ENCODE data around the gene JMJD6.
"Not testable (repeated sequence)": the region's sequence is repeated elsewhere in the genome, so short reads cannot be mapped to it uniquely, and the experiment has no call there.

JMJD6 gene

DNA sequence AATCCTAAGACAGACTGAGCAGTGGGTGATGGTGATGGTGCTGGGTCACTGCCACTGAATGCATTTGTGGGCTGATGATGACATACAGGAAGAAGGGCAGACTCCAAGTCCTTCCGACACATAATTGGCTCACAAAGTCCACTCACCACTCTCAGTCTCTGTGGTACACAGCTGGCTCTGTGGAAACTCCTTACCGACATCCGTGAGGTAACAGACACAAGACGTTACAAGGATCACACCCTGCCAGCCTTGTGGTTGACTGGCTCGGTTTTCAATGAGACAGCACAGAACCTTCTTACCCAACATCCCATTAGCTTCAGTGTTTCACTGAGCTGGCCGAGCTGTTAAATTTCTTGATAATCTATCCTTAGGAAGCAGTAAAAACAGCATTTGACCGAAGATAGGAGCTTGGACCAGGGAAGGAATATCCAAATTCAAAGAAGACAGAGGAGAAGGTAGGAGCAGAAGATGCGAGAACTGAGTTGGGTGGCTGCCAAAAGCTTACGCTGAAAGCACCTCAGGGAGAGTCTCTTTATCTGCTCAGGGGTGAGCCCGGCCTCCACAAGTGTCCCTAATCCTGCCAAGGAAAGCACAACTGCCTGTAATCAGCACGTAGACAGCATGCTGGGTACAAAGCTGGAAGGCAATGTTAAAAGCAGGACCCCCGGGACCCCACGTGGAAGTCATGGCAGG, 10.1 kb downstream of the JMJD6 start:
- DNase-seq (ENCODE audit: low read depth) = no peak

DNA sequence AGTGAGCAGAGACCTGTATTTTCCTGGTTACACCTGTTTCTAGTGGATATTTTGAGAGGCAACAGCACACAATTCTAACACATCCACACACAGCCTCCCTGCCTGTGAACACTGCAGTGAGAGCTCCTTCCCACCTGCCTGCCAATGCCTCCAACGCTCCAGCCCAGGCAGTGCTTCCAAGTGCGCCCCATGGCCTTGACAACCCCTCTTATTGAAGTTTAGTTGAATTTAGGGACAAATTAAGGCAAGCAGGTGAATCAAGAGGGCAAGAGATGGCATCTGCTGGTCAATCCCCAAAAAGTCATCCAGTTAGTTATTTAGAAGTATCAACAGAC, 10.9 kb downstream of the JMJD6 start:
- DNase-seq (ENCODE audit: low read depth) = no peak

DNA sequence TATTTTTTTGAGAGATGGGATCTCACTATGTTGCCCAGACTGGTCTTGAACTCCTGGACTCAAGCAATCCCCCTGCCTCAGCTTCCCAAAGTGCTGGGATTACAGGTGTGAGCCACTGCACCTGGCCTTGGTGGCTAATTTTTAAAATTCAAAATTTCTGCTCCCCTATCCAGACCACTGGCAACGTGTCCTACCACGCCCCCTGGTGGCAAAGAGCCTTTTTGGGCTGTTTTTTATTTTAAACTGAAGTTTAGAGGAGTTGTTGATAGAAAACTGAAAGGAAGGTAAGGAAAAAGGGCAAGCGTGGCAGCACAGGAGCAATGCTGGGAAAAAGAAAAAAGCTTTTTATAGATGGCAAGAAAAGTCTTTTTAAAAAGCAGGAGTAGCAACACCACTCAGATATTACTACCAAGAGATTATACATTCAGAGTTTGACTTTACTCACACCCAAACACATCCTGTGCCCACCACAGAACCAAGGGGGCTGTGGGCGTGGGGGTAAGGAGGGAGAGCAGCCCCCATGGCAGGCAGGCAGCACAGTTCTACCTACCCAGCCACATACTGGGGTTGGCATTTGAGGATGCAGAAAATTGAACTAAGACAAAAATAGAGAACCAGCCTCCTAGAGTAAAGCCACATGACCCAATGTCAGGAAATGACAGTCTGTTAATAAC, 11.4 kb downstream of the JMJD6 start:
- DNase-seq (ENCODE audit: low read depth) = peak; percentile 68

DNA sequence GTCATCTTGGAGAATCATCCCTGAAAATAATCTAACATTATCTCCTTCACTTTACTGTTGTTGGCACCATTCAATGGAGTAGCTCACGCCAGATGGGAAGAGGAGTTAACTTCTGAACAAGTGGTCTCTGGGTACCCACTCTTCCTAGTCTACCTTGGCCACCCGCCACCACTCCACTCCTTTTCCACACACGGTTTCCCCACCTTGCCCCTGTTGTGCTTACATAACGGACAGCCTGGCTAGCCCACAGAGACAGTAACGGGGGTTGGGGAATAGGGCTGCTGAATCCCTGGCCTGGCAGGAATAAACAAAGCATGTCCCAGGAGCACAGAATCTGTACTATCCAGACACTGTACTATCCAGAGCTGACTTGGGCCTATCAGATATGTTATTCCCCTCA, 12.1 kb downstream of the JMJD6 start:
- no peak for DNase-seq (ENCODE audit: low read depth)

DNA sequence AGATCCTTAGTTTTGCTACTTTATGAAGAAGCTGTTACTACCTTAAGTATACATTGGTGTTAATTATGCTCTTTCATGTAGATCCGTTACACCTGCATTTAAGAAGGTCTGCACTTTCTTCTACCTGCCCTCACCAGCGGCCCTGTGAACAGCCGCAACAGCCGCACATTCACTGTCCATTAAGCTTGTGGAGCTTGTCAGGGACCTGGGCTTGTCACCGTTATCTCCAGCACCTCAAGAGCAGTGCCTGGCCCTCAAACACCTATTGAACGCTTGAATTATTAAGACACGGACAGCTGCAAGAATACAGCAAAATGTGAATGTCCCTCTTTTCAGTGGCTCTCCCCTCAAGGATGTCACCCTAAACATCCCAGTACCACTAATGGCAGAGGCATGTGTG, 12.6 kb downstream of the JMJD6 start:
- no peak for DNase-seq (ENCODE audit: low read depth)

DNA sequence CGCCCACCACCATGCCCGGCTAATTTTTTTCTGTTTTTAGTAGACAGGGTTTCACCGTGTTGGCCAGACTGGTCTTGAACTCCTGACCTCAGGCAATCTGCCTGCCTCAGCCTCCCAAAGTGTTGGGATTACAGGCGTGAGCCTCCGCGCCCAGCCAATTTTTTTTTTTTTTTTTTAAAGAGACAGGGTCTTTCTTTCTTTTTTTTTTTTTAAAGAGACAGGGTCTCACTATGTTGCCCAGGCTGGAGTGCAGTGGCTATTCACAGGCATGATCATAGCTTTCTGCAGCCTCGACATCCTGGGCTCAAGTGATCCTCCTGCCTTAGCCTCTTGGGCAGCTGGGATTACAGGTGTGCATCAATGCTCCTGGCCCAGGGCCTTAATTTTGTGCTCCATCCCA, 14.1 kb downstream of the JMJD6 start:
- not testable (repeated sequence) for DNase-seq (ENCODE audit: low read depth)

DNA sequence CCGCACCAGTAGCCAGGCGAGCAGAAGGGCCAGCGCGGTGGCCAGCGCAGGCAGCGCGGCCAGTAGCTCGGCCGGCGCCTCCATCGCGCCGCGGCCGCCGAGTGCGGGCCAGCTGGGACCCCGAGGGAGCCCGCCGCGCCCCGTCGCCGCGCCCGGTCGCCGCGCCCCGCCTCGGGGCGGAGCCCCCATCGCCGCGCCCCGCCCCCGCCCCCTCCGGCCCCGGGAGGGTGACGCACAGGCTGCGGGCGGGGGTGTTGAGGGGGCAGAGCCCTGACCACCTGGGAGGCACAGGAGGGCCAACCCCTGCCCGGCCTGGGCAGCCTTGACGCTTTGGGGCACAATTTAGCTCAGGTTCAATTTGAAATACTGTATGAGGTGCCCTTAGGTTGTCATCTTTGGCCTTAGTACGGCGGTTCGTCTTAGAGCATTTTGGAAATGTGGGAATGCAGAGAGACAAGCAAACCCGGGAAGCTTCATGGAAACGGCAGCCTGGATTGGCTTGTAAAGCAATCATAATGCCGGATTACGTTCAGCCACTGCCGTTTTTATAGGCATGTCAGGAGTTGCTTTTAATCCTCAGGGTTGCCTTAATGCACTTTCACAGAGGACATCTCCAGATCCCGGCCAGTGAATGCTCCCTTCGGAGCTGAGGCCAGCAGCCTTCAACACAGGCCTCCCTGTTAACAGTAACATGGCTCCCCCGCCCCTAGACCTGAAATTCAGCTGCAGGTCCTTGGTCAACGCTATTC, 15.4 kb downstream of the JMJD6 start, which contains the start of gene MXRA7:
MXRA7 (minus strand) TSS at position 103 of the 749 bp plus-strand sequence; CDS start at position 84, 19 bp downstream.
- peak; percentile 42 for DNase-seq (ENCODE audit: low read depth)

DNA sequence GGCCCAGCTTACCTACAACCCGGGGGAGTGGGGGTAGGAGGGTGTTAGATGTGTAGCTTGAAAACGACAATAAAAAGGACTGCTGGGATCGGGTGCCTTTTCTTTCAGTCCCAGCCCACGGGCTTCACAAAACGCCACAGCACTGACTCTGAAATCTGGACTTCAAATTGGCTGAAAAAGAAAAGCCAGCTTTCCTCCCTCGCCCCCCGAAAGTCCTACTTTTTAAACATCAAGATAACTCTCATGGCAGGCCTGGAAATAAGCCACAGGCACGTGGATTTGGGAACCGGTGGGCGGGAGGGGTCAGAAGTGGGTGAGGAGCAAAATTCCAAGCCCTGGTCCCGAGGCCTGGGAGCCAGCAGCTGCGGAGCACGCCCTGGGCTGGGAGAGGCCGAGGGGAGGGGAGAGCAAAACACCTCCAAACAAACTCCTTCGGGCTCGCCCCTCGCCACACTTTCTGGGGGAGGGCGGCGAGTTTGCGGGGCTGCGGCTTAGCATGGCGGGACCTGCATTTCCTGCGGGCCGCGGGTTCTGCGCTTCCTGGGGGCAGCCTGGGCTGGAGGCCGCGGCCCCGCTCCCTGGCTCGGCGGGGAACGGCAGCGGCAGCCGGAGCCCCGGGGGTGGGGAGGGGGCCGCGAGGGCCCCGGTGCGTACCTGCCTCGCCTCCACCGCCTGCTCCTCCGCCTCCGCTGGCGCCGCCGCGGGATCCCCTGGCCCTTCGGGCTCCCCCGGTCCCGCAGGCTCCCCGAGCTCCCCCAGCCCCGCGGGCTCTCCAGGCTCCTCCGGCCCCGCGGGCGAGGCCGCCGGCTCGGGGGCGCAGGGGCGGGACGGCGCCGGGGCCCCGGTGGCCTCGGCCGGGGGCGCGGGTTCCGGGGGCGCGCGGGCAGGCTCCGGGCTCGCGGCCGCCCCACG, 16.2 kb downstream of the JMJD6 start:
- DNase-seq (ENCODE audit: low read depth) = not testable (repeated sequence)

DNA sequence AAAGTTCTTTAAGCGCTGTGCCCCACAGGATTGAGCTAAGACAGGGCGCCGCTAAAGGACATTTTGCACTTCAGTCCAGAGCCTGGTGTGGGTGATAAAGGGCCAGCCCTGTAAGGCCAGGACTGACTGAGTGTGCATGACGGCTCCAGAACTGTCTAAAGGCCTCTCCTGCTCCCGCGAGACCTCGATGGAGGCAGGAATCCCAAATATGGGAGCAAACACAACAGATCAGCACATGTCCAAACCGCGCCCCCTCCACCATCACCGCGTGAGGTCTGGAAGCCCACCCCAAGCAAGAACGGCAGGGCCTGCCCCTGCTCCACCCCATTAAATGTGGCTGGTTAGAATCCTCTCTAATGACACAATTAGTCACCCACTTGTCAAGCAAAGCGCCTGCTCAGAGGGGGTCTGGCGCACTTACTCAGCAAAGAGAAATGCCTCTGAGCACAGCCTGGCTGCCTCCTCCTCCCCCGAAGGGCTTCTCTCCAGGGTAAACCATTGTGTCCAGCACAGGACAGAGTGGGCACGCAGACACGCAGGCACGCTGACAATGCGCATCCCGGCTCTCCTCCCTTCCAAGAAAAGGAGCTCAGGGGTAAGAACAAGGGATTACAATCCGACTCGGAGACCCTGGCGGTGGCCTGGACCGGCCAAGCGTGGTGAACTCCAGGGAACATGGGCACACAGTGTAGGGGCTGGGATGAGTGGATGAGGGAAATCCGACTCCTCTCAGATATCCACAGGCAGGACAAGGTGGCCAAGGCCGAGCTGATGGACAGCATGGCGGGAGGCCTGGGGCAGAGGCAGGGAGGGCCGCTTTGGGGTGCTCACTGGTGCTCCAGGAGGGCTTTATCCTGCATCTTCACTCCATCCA, 17.1 kb downstream of the JMJD6 start:
- DNase-seq (ENCODE audit: low read depth) = no peak

DNA sequence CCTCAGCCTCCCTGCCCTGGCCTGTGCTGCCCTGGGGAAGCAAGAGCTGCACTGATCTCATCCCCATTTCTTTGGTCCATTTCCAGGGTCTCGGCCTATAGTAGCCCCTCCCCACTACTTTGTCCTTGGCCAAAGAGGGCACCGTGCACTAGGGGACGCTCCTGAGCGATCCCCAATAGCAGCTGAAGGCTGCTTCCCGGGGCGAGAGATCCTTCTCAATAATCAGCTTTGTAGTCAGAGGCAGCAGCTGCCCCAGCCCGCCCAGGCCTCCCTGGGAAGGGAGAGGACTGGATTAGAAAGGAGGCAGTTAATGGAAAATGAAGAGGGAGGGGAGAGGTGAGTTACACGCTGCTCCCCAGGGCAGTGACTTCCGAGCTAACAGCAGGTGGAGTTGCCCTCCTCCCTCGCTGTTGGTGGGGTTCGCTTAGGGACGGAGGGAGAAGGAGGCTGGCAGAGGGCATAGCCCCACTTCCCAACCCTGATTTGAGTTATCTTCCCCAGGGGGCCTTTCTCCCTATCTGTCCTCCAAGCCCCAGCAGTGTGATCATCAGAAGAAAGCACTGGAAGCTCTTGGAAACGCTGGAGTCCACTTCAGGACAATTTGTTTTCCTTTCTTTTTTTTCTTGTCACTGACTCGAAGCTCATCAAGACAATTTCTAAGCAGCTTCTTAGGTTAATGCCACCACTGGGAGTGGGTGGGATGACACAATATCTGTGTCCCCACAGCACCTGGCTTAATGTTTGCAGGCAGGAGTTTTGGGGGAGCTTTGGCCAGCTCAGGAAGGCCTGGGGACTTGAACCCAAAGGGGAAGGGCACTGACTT, 18.2 kb downstream of the JMJD6 start:
- DNase-seq (ENCODE audit: low read depth) = no peak

DNA sequence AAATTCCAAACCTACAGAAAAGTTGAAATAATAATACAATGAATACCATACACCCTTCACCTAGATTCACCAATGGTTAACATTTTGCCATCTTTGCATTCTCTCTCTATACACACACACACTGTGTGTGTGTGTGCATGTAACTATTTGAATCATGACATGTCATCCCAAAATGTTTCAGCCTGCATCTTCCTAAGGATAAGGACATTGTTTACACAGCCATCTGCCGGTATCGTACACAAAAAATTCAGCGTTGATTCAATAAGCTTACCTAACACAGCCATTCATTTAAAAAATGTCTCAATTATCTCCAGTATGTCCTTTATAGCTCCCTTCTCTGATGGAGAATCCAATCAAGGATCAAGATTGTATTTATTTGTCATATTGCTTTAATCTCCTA, 19.6 kb downstream of the JMJD6 start:
- no peak for DNase-seq (ENCODE audit: low read depth)

DNA sequence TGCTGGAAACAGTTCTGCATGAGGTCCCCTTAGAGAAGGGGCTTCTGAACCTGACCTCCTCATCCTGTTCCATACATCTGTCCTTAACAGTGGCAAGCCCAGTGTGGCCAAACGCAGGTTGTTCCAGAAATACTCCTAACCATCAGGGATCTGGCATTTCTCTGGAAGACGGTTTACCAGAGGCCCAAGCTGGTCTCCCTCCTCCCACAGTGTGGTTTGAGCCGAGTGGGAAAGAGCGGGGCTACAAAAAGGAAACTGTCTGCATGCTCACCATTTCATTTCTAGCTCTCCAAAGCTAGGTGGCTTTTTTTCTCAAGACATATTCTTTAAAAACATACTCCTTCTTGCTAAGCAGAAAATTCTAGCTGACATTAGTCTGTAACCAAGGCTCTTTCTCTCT, 21.6 kb downstream of the JMJD6 start:
- DNase-seq (ENCODE audit: low read depth) = no peak

DNA sequence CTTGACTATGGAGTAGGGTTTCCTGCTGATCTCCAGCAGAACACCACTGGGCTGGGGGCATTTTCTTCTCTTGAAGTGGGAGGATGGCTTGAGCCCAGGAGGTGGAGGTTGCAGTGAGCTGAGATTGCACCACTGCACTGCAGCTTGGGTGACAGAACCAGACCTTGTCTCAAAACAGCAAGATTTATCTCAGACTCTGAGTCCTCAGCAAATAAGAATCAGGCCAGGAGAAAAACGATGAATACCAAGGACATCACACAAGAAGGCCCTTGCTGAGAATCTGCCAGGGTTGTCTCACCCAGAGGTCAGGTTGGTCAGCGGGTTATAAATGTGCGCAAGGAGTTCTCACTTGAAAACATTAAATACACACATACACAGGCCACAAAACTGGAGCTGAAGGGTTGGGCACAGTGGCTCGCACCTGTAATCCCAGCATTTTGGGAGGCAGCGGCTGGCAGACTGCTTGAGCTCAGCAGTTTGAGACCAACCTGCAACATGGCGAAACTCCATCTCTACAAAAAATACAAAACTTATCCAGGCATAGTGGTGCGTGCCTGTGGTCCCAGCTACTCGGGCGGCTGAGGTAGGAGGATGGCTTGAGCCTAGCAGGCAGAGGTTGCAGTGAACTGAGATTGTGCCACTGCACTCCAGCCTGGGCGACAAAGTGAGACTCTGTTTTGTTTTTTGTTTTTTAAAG, 23.3 kb downstream of the JMJD6 start:
- DNase-seq (ENCODE audit: low read depth) = no peak

DNA sequence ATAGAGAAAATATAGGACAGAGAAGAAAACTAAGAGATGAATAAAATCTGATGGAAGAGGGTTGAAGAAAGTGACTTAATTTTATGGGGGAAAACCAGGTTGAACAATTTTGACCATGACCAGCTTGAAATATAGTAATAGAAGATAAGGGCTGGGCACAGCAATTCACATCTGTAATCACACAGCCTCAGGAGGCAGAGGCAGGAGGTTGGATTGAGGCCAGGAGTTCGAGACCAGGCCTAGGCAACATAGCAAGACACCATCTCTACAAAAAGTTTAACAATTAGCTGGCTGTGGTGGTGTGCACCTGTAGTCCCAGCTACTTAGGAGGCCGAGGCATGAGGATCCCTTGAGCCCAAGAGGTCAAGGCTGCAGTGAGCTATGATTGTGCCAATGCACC, 24.3 kb downstream of the JMJD6 start:
- no peak for DNase-seq (ENCODE audit: low read depth)

DNA sequence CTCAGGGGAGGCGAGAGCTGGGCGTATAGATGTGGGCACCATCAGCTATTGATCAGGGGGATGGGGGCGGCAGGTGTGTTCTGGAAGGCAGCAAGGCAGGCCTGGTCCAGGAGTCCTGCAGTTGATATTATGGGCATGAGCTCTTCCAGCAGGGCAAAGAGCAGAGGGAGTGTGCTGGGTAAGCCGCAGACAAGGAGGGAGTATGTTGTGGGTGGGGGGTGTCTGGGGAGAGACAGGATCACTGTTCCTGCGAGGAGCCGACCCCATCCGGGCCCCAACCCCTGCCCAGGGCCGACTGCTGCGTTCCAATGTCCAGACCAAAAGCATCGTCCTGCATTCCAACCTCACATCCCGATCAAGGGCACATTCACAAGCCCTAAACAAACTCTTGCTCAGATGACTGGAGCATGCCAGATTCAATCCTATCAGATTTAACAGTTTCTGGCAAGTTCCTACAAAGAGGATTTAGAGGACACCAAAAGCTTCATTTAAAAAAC, 24.9 kb downstream of the JMJD6 start:
- DNase-seq (ENCODE audit: low read depth) = no peak

DNA sequence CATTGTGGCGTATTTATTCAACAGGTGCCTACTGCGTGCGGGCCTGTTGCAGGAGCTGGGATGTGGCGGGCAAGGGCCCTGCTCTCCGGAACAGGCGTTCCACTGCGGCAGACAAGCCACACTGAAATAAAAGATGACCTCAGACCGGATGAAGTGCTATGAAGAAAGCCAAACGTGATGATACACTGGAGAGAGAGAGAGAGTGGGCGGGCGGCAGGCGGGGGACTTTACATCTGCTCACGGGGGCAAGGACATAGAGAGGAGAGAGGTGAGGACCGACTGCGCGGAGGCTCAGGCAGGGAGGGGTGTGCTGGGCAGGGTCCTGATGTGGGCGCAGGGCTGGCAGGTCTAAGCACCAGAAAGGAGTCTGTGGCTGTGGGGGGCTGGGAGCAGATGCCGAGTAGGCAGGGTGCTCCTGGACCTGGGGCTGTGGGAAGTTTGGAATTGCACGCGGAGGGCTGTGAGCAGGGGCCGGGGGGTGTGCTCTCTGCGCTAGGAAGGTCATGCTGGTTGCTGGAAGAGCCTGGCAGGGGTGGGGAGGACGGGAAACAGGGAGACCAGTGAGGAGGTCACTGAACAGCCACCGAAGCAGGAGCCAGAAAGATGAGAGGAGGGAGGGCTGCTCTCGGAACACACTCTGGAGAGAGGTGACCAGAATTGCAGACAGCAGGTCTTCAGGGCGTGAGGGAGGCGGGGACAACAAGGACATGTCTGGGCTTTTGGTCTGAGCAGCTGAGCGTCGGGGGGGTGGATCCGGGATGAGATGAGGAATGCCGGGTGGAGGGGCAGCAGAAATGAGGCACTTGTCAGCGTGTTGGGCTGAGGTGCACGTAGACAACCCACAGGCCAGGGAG, 25.6 kb downstream of the JMJD6 start:
- DNase-seq (ENCODE audit: low read depth) = no peak

DNA sequence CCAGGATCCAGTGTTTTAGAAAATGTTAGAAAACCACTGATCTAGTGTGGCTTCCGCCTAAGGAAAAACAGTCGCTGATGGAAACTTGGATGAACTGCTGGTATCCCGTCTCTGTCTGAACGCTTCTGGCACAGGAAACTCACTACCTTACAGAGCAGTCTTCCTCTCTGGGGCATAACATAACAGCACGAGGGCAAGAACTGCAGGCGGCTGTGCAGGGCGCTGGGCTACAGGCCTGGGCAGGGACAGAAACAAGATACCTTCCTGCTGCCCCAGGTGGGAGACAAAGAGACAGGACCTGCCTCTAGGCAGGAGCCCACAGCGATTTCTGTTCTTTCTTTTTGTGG, 26.2 kb downstream of the JMJD6 start:
- DNase-seq (ENCODE audit: low read depth) = no peak

DNA sequence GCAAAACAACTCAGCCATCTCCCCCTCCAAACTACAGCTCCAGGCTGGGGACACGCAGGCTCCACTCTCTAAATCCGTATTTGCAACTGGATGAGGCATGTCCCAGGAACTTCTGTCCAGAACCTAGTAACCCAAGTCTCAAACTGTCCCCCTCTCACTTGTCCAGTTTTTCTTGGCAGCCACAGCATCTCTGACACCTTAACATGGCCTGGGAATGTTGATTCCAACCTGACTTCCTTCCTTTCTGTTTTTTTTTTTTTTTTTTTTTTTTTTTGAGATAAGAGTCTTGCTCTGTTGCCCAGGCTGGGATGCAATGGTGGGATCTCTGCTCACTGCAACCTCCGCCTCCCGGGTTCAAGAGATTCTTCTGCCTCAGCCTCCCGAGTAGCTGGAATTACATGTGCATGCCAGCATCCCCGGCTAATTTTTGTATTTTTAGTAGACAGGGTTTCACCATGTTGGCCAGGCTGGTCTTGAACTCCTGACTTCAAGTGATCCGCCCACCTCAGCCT, 27.9 kb downstream of the JMJD6 start:
- not testable (repeated sequence) for DNase-seq (ENCODE audit: low read depth)
